ENCODE measurements around the gene CDKAL1. TPM values are rescaled to one million over a fixed set of nuclear protein-coding genes. Genes with fewer than 3 reads are reported as not detected.

The CDKAL1 gene
- total and polyA plus RNA-seq, 10 of the 15 experiments (the other 5 are each of a cell fraction or from before 2014, with no cell fraction given) = 10.7 to 26.9 (median 17.3) TPM

- BruUV-seq (replicated peaks) = no TSS peak
- 86% methylated on average over 5 of the region's 5 CpGs for WGBS (ENCODE audit: insufficient coverage, insufficient replicate concordance, low lambda C conversion rate, missing lambda C conversion rate)
- in situ Hi-C loops (cut with MboI) = no loop called here
These were observed 124.3 kb downstream of the CDKAL1 start for GRCh38 chr6:20658516-20658915.

GRCh38 chr6:20660534-20660933 is 126.3 kb downstream of the CDKAL1 start:
- Histone ChIP-seq H3K27ac (ENCODE audit: control insufficient read depth, insufficient read depth) (no peak overlapping the region), H3K27me3 (replicated peaks in 1 of 2; ENCODE audit: control insufficient read depth in 2 of 2, insufficient read depth in 2 of 2, low read length in 1 of 2) (no peaks in the 10 kb centered on the region), H3K4me3 (no peak overlapping the region), H3K9me3 (replicated peaks; ENCODE audit: control insufficient read depth, insufficient read depth, low read length) (no peaks in the 10 kb centered on the region), H2AFZ (ENCODE audit: control insufficient read depth, low read depth, low read length) (no peak overlapping the region), H3K4me2 (ENCODE audit: control insufficient read depth, insufficient read depth) (no peak overlapping the region), H3K4me1 (ENCODE audit: control insufficient read depth, insufficient read depth, low read length) (no peaks in the 10 kb centered on the region), H4K20me1 (ENCODE audit: control insufficient read depth, insufficient read depth) (no peaks in the 10 kb centered on the region), H3K79me2 (ENCODE audit: control insufficient read depth, insufficient read depth, low read length) (no peaks in the 10 kb centered on the region), H3K36me3 (ENCODE audit: control insufficient read depth in 2 of 2, insufficient read depth in 2 of 2, low read length in 1 of 2) (no peaks in the 10 kb centered on the region), H3K9ac (ENCODE audit: control insufficient read depth, insufficient read depth, low read length) (no peak overlapping the region)
- ChIA-PET CTCF (no interaction called here), POLR2A (no interaction called here), SMC1A (ENCODE audit: uncharacterized antibody, unreplicated experiment) (interaction anchor here (1.6 kb wide), 1 partner anchor 57 kb away, joined by 3 read pairs; no protein-coding TSS in a partner anchor), RAD21 (ENCODE audit: unreplicated experiment) (no interaction called here)
- in situ Hi-C loops (cut with MboI) = no loop called here
- TF ChIP-seq TBL1XR1 (IDR thresholded peaks at IDR 0.05; ENCODE audit: low read depth, low read length) (no peak), LARP7 (IDR thresholded peaks at IDR 0.05) (no peak)
- intact Hi-C loops (cut with micrococcal nuclease; ENCODE audit: unreplicated experiment) = no loop called here
- ATAC-seq (no peak), DNase-seq (ENCODE audit: low read depth, low spot score) (no peak), FAIRE-seq (no peak)
- 96% methylated on average over 3 of the region's 3 CpGs for WGBS (ENCODE audit: insufficient coverage, insufficient replicate concordance, low lambda C conversion rate, missing lambda C conversion rate)
- no TSS peak for BruUV-seq (replicated peaks)

More at GRCh38 chr6:20658516-20658915, 124.3 kb downstream of the CDKAL1 start:
- Histone ChIP-seq H3K4me1 (ENCODE audit: control insufficient read depth, insufficient read depth, low read length) (no peaks in the 10 kb centered on the region), H3K4me2 (ENCODE audit: control insufficient read depth, insufficient read depth) (no peak overlapping the region), H4K20me1 (ENCODE audit: control insufficient read depth, insufficient read depth) (no peaks in the 10 kb centered on the region), H3K4me3 (no peak overlapping the region), H3K36me3 (ENCODE audit: control insufficient read depth in 2 of 2, insufficient read depth in 2 of 2, low read length in 1 of 2) (no peaks in the 10 kb centered on the region), H3K27ac (ENCODE audit: control insufficient read depth, insufficient read depth) (no peak overlapping the region), H3K79me2 (ENCODE audit: control insufficient read depth, insufficient read depth, low read length) (no peaks in the 10 kb centered on the region), H3K27me3 (replicated peaks in 1 of 2; ENCODE audit: control insufficient read depth in 2 of 2, insufficient read depth in 2 of 2, low read length in 1 of 2) (no peaks in the 10 kb centered on the region), H2AFZ (ENCODE audit: control insufficient read depth, low read depth, low read length) (no peak overlapping the region), H3K9ac (ENCODE audit: control insufficient read depth, insufficient read depth, low read length) (no peak overlapping the region), H3K9me3 (replicated peaks; ENCODE audit: control insufficient read depth, insufficient read depth, low read length) (no peaks in the 10 kb centered on the region)
- CTCF ChIA-PET = no interaction called here
- RAD21 ChIA-PET (ENCODE audit: unreplicated experiment) = no interaction called here
- SMC1A ChIA-PET (ENCODE audit: uncharacterized antibody, unreplicated experiment) = interaction anchor here (1.0 to 1.5 kb wide), 2 partner anchors 9 to 52 kb away, joined by 3 to 4 read pairs; no protein-coding TSS in a partner anchor
- intact Hi-C loops (cut with micrococcal nuclease; ENCODE audit: unreplicated experiment) = no loop called here
- DNase-seq (ENCODE audit: low read depth, low spot score) (no peak), ATAC-seq (peak; percentile 22; the same call in 1 of the 3 replicates), FAIRE-seq (no peak)
- POLR2A ChIA-PET = no interaction called here
- TF ChIP-seq MTA2 (IDR thresholded peaks at IDR 0.05; ENCODE audit: low read depth) (peak; percentile 72), PKNOX1 (IDR thresholded peaks at IDR 0.05) (no peak)
